SKM-1 treated with dmso at 0.1 percent for 144 hours (cell line): ENCODE measurements around the gene APOD.
"Not testable (repeated sequence)": the region's sequence is repeated elsewhere in the genome, so short reads cannot be mapped to it uniquely, and the experiment has no call there.

Experiments
- DNase-seq: peaks from one replicate; lab custom pipeline; 2025; ENCODE audit not compliant: unreplicated experiment; lab: John Stamatoyannopoulos, UW

The APOD gene

DNA sequence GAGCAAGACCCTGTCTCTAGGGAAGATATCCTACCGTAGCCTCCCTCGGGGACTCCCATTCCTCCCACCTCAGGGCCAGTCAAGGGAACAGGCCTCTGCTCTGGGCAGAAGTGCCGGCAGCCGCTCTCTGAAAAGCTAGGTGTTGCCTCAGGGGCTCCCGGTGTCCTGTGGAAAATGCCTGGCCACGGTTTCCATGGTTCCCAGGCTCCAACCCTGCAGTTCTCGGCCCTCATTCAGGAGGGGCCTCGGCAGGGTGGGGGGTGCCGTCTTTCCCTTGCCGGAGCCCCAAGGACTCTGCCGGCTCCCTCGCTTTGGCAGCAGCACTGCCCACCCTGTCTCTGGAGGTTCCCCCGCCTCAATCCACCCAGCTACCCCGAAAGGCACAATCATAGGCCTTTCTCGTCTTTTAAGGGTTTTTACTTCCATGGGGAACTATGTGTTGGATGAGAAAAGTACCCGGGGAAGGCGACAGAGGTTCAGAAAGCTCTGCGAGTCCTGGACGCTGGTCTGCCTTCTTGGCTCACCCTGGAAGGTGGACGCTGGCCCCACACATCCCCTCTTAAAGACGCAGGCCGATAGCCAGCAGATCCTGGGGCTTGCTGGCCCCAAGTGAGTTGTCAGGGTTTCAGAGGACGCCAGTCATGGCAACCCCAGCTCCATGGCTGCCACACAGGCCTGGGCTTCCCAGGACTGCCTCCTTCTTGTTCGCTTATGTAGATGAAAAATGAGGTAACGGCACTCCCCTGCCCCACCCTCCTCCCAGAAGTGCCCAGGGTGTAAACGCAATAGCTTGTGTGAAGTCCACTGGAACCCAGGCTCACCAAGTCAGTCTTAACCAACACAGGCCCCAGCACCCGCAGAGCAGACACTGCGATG lies 34.3 kb upstream of the APOD start:
- not testable (repeated sequence) for DNase-seq

DNA sequence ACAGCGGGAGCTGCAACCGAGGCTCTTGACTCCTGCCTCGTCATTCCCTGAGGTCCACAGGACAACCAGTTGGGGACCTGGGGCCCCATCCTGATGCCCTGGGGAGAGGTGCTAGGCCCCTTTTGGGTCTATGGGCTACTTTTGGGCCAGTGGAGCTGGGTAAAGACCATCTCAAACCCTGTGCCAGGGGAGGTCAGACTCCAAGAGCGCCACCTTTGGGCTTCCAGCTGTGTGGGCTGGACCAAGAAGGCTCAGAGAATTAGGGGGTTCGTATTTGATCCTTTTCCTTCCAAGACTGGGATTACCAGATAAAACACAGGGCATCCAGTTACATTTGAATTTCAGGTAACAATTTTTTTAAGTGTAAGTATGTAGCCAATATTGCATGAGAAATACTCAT lies 33.4 kb upstream of the APOD start:
- not testable (repeated sequence) for DNase-seq

DNA sequence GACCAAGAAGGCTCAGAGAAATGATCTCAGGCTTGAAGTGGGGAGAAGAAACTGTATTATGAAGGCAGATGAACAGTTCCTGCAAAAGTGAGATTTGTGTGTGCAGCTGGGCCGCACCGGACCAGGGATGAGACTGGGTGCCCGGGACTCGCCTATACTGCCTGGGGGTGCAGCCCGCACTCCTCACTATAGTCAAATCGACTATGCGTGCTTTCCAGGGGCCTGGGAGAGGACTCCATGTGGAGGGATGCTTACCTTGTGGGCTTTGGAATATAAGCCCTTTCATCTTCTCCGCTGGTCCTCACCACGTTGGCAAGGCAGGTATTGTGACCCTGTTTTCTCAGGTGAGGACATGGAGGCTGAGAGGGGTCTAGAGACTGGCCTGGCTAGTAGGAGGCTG lies 32.9 kb upstream of the APOD start:
- DNase-seq, result no peak

DNA sequence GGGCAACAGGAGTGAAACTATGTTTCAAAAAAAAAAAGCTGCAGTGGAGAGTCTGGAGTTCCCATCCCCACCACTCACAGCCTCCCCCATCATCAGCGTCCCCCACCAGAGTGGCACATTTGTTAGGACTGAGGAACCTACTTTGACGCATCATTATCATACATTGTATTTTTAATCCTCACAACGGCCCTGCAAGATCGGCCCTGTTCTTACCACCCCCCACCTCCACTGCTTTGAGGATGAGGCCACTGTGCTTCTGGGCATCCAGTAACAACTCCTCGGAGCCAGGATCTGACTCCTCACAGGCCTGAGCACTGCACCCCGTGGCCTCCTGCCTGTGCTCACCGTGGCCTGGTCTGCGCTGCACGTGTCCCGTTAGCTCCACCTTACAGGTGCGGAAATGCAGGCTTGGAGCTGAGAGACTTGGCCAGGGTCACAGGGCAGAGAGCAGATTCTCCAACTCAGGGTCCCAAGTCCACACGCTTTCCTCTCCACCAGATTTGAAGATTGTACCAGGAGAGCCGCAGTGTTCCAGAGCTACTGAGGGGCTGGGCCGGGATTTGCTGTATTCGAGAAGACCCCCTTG lies 32.3 kb upstream of the APOD start:
- not testable (repeated sequence) for DNase-seq

DNA sequence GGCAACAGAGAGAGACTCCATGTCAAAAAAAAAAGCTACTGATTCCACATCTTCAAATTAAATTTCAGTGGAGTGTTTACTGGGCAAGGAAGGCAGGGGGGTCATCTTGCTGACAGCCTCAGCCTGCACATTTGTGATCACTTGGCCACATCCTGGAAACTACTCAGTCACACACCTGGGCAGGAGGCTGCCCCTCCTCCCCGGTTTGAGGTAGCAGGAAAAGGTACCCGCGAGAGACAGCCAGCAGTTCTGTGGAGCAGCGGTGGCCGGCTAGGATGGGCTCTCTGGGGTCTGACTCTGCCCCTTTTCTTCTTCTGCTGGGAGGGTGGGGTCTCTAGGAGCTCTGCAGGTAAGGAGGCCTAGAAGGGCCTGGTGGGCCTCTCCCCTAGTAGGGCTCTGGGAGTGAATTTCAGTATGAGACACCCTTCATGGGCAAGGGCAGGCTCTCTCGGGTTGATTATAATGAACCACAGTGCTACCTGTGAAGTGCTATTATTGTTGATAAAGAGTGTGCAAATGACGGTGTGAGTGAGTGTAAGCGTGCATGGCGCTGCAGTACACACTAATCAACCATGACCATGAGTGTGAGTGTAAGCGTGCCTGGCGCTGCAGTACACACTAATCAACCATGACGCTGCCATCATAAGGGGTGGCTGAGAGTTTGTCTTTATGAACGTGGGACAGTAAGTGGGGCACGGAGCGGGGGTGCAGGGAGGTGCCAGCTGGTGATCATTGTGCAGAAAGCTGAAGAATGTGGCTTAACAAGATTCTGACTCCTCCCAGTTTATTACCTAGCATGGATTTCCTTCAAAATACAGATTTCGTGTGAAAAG lies 31.1 kb upstream of the APOD start:
- not testable (repeated sequence) for DNase-seq

DNA sequence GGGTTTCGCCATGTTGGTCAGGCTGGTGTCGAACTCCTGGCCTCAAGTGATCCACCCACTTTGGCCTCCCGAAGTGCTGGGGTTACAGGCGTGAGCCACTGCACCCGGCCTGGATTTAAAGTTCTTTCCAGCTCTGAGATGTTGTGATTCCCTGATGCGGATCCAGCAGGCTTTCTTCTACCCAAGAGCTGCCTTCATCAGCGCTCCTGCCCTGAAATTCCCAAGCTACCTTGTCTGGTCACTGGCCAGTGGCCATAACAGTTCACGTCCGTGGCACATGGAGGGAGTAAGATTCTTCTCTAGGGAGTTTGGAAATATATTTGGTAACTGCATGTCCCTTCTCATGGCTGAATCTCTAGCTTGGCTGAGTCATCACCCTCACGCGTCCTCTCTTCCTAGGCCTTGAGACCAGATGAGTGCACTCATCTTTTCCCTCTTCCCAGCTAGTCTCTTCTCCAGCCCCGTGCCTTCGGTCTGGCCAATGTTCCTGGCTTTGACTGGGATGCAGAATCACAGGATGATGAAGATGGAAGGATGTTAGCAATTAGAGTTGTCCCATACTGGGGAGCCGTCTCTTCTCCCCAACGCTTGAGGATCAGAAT lies 29.8 kb upstream of the APOD start:
- DNase-seq, result no peak

DNA sequence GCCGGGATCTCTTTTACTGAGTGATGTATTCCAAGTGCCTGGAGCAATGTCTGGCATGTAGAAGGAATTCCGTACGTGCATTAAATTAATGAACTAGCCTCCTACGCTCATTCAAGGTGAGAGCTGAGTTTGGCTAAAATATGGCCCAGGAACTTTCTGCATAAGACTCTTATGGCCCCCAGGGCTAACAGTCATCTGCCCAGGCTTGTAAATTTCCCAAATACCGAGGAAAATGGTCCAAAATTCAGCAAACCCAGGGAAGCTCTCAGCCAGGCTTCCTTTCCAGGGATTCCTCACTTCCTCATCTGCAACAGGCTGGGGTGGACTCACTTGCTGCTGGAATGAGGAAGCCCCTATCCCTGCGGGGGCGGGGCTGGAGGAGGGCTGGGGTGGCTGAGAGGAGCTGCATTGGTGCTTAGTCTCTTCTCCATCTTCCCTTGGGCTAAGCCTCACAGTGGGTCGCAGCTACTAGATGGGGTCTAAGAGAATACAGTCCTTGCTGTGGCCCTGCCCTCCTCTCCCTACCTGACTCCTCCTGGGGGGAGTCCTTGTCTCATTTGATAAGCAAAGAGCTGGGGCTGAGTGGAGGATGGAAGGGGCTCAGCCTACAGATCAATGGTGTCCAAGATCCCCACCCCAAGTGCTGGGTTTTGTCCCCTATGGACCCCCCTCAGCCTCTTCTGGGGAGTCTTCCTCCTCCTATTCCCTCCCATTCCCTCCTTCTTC lies 28.5 kb upstream of the APOD start:
- no peak for DNase-seq

DNA sequence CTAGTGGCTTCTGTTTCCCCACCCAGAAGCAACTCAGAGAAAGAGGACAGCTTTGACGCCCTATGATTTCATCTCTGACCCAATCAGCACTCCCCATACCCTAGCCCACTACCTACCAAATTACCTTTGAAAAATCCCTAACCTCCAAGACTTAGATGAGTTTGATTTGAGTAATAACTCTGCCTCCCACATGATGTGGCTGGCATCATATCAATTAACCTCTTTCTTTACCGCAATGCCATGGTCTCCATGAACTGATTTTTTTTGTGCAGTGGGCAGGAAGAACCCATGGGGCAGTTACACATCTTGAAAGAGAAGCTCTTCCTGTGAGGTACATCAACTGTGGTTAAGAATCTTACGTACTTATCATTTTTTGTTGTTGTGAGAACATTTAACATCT lies 25.5 kb upstream of the APOD start:
- DNase-seq, result no peak

DNA sequence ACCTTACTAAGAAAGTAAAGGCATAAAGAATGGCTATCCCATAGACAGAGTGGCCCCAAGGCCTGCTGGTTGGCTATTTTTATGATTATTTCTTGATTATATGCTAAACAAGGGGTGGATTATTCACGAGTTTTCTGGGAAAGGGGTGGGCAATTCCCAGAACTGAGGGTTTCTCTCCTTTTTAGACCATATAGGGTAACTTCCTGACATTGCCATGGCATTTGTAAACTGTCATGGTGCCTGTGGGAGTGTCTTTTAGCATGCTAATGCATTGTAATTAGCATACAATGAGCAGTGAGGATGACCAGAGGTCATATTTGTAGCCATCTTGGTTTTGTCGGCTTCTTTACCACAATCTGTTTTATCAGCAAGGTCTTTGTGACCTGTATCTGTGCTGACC lies 18.0 kb upstream of the APOD start:
- DNase-seq, result not testable (repeated sequence)

DNA sequence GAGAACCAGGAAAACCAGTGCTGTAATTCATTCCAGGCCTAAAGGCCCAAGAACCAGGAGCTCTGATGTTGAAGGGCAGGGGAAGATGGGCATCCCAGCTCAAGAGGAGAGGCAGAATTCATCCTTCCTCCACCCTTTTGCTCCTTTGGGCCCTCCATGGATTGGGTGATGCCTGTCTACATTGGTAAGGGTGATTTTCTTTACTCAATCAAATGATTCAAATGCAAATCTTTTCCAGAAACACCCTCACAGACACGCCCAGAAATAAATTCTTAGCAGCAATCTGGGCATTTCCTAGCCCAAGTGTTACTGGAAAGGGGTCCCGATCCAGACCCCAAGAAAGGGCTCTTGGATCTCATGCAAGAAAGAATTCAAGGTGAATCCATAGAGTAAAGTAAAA lies 17.6 kb upstream of the APOD start:
- no peak for DNase-seq

DNA sequence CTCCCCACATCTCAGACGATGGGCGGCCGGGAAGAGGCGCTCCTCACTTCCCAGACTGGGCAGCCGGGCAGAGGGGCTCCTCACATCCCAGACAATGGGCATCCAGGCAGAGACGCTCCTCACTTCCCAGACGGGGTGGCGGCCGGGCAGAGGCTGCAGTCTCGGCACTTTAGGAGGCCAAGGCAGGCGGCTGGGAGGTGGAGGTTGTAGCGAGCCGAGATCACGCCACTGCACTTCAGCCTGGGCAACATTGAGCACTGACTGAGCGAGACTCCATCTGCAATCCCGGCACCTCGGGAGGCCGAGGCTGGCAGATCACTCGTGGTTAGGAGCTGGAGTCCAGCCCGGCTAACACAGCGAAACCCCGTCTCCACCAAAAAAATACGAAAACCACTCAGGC lies 16.2 kb upstream of the APOD start:
- not testable (repeated sequence) for DNase-seq

DNA sequence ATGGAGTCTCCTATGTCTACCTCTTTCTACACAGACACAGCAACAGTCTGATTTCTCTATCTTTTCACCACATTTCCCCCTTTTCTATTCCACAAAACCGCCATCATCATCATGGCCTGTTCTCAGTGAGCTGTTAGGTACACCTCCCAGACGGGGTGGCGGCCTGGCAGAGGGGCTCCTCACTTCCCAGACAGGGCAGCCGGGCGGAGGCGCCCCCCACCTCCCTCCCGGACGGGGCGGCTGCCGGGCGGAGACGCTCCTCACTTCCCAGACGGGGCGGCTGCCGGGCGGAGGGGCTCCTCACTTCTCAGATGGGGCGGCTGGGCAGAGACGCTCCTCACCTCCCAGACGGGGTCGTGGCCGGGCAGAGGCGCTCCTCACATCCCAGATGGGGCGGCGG lies 15.8 kb upstream of the APOD start:
- not testable (repeated sequence) for DNase-seq

DNA sequence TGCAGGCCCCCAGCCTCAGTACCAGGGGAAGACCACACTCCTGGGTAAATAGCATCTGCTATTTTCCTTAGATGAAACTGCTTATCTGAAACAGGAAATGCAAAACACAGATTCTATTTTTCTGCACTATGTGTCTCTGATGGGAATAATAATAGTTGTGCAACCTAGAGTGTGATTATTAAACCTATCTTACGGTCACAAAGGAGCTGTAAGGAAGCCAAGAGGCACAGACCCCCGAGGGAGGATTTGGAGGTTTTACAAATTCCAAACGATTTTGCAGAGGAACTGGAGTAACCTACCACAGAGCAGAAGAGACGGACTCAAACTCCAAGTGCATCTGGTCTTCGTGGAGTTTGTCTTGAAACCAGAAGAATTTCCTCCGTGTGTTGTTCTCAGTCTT lies 14.1 kb upstream of the APOD start:
- no peak for DNase-seq

DNA sequence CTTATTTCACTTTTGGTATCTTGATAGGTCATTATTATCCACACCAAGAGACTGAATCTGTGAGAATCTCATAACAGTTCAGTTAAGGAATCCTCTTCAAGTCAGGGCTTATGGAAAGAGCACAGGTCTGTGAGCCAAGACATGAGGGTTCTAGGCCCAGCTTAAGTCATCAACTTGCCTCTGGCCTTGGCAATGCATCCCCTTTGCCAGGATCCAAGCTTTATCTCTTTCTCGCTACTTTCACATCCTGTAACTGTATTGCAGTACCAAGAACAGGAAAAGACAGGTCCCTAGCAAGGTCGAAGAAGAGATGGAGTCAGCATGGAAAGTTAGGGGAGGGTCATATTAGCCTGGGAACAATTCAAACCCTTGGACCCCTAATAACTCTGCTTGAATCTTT lies 13.5 kb upstream of the APOD start:
- DNase-seq, result no peak

DNA sequence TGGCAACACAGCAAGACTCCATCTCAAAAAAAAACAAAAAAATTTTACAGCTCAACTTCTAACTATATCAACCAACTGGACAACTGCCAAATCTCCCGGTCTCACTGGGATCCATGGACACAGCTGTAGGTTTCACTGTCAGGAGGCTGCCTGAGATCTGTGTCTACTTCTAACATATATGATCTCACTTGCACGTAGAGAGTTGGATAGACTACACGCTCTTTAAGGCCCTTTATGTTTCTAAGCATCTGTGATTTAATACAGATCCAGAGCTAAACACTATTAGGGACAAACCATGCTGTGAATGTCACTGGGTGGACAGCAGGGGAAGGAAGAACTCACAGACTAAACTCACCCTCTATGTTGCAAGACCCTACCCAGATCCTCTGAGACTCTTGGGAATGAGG lies 13.0 kb upstream of the APOD start:
- DNase-seq, result no peak

DNA sequence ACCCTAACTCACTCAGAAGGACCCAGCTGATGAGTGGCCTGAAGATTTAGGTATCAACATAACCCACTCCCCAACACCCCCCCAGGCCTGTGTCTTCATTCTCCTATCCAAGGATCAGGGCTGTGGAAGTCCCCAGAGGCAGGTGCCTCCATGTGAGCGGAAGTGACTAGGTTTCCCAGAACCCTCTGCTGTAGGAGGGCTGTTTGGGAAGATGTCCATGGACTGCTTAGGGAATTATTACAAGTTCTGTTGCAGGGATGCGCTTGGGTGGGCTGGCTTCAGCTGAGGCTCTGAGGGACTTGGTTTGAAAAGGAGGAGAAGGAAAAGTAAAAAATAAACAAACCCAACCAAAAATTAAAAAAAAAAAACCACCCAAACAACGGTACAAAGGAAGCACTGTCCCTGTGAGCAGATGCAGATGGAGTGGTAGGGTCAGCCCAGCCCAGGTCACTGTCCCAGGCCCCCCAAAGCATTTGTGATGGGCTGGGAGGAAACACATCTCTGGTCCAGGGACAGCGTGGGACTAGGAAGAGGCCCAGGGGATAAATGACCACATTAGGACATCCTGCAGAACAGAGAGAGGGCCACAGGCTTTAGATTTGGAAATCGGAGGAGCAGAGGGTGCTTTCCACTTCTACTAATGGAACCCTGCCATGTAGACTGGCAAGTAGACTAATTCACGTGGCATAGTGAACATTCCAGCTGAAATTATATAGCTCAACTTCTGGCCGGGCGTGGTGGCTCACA lies 12.2 kb upstream of the APOD start:
- no peak for DNase-seq

DNA sequence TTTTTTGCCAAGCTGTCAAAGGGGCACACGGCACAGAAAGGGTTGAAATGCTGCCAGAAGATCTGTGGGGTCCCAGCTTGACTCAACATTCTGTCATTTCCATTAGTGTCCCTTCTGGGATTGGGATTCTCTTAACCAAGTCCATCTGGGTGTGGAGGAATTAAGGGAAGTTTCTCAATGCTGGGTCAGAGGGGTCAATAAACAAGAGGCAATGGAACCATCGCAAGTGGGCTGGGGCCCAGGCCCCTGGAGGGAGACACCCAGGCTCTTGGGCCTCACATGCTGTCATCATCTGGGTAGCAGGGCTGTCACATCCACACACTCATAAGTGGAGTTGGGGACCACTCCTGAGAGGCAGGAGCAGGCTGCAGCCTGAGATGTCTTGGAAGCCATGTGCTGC lies 8.1 kb upstream of the APOD start:
- no peak for DNase-seq

DNA sequence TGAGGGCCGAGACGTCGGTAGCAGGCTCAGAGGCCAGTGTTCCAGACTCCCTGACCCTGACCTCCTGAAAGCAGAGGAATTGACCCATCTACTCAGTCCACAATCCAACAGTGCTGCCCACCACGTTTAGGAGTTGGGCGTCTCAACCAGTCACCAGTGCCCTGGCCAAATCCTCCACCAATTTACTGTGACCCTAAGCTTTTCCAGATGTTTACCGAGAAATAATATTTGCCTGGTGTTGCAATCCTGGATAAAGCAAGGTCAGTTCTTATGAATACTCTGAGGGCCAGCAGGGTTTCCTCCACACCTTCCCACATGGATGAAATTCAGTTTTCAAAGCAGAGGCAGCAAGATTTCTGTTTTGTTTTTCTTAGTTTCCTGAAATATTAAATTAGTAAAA lies 7.5 kb upstream of the APOD start:
- DNase-seq, result no peak

DNA sequence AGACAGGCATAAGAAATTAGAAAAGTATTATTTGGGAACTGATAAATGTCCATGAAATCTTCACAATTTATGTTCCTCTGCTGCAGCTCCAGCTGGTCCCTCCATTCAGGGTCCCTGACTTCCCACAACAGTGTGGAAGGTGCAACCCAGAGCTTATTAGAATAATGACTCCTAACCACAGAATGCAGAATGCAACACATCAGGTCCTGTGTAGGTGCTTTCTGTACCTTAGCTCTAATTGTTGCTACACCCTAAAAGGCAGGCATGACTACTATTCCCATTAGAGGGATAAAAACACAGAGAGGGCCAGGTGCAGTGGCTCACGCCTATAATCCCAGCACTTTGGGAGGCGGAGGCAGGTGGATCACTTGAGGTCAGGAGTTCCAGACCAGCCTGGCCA lies 6.6 kb upstream of the APOD start:
- not testable (repeated sequence) for DNase-seq

DNA sequence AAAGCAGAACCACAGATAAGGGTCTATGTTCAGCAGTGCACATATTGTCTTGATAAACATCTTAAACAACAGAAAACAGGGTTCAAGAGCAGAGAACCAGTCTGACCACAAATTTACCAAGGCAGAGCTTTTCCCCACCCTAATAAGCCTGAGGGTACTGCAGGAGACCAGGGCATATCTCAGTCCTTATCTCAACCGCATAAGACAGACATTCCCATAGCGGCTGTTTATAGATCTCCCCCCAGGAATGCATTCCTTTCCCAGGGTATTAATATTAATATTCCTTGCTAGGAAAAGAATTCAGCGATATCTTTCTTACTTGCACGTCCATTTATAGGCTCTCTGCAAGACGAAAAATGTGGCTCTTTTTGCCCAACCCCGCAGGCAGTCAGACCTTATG lies 6.1 kb upstream of the APOD start:
- DNase-seq, result not testable (repeated sequence)
